HCT116 (cell line): Measurements from ENCODE around the gene TSEN34. TPM values are rescaled to one million over a fixed set of nuclear protein-coding genes. Genes with fewer than 3 reads are reported as not detected.

Experiments
- ATAC-seq: fragments of 200-7000 bp; cut with Tn5 transposase; 2 replicates; pipeline ENCODE4 v1.9.1; 2020; ENCODE audit warnings: mild to moderate bottlenecking, moderate library complexity
- BruUV-seq: library from RNA; stranded (reverse); fragments of 400-500 nt; replicated peaks from 2 replicates; lab custom pipeline; 2021; lab: Mats Ljungman, UMichigan
- CTCF ChIA-PET: fragments of 300-600 bp; sonication (Branson Sonifier 250); formaldehyde crosslinking; loops from one replicate; lab custom pipeline; 2021; ENCODE audit warnings: antibody characterized with exemption; lab: Charles Lee
- POLR2A ChIA-PET: fragments of 300-600, 350-600 bp; sonication (Branson Sonifier 250); formaldehyde crosslinking; loops from one replicate; lab custom pipeline; 2021; ENCODE audit warnings: antibody characterized with exemption; lab: Charles Lee
- RAD21 ChIA-PET, 2 experiments: fragments of 300-600 bp; sonication (Branson Sonifier 250); formaldehyde crosslinking; loops; one replicate each; lab custom pipeline; 2023; ENCODE audit warnings: low total read pairs in 2 of 2; ENCODE audit not compliant: uncharacterized antibody in 2 of 2, unreplicated experiment in 2 of 2, low non-redundant PET in 1 of 2; lab: Charles Lee
- DNase-seq: peaks from one replicate; pipeline ENCODE4 v3.0.0-alpha.2; 2010; ENCODE audit warnings: low read depth, low spot score
- H2AFZ ChIP-seq: fragments of 200-600 bp; shearing (Covaris generic), sonication (generic); 2 replicates; pipeline ENCODE4 v1.6.1; 2017; ENCODE audit warnings: low read depth, mixed run types, mixed read lengths, antibody characterized with exemption, low read length; ENCODE audit not compliant: poor library complexity, severe bottlenecking
- H3K27ac ChIP-seq: 2 replicates; pipeline ENCODE4 v1.5.1; 2012; ENCODE audit warnings: low read depth, low read length
- H3K27me3 ChIP-seq: fragments of 200-600 bp; sonication (generic); 2 replicates; pipeline ENCODE4 v1.6.1; 2016; ENCODE audit warnings: mixed run types, low read length, mixed read lengths; ENCODE audit not compliant: insufficient read depth
- H3K36me3 ChIP-seq, 2 experiments: fragments of 200-500 bp in 1 of 2; fragments of 200-600 bp in 1 of 2; sonication (Bioruptor generic) in 1 of 2; sonication (generic) in 1 of 2; 2 replicates each; pipeline versions ENCODE4 v1.5.1 to v1.6.1; 2014 to 2016; ENCODE audit warnings: low read length in 2 of 2, inconsistent platforms in 1 of 2, mixed read lengths in 1 of 2, mixed run types in 1 of 2; ENCODE audit not compliant: insufficient read depth in 2 of 2, control insufficient read depth in 1 of 2
- H3K4me1 ChIP-seq, 2 experiments: fragments of 200-600 bp in 1 of 2; sonication (generic) in 1 of 2; 2 replicates each; pipeline versions ENCODE4 v1.5.1 to v1.6.1; 2012 to 2017; ENCODE audit warnings: low read length in 2 of 2, inconsistent platforms in 1 of 2, mild to moderate bottlenecking in 1 of 2, mixed read lengths in 1 of 2, mixed run types in 1 of 2, moderate library complexity in 1 of 2; ENCODE audit not compliant: insufficient read depth in 2 of 2, control insufficient read depth in 1 of 2
- H3K4me2 ChIP-seq: fragments of 200-600 bp; sonication (generic); 2 replicates; pipeline ENCODE4 v1.6.1; 2017; ENCODE audit warnings: mixed run types, low read length, mixed read lengths
- H3K4me3 ChIP-seq, 2 experiments: fragments of 200-600 bp in 1 of 2; sonication (generic) in 1 of 2; replicated peaks in 1 of 2; 2 replicates each; pipeline ENCODE4 v1.5.1; 2011 to 2016; ENCODE audit warnings: low read length in 2 of 2, control low read depth in 1 of 2, low read depth in 1 of 2, mild to moderate bottlenecking in 1 of 2, mixed read lengths in 1 of 2, mixed run types in 1 of 2
- H3K79me2 ChIP-seq: fragments of 200-600 bp; sonication (generic); 2 replicates; pipeline ENCODE4 v1.6.1; 2017; ENCODE audit warnings: mild to moderate bottlenecking, mixed run types, low read length, moderate library complexity, mixed read lengths; ENCODE audit not compliant: insufficient read depth
- H3K9ac ChIP-seq: fragments of 200-600 bp; sonication (generic); 2 replicates; pipeline ENCODE4 v1.6.1; 2016; ENCODE audit warnings: low read length, mixed read lengths
- H3K9me2 ChIP-seq: fragments of 200-600 bp; sonication (generic), shearing (Covaris generic); 2 replicates; pipeline ENCODE4 v1.6.1; 2017; ENCODE audit warnings: mixed run types, mild to moderate bottlenecking, moderate library complexity; ENCODE audit not compliant: insufficient read depth
- H3K9me3 ChIP-seq, 2 experiments: fragments of 200-500 bp in 1 of 2; fragments of 200-600 bp in 1 of 2; sonication (Bioruptor generic) in 1 of 2; sonication (generic) in 1 of 2; 2 replicates each; pipeline ENCODE4 v1.6.1; 2014 to 2017; ENCODE audit warnings: low read length in 2 of 2, mixed read lengths in 2 of 2, inconsistent platforms in 1 of 2, low read depth in 1 of 2, mild to moderate bottlenecking in 1 of 2, mixed run types in 1 of 2, moderate library complexity in 1 of 2; ENCODE audit not compliant: control insufficient read depth in 1 of 2, insufficient read depth in 1 of 2
- H4K20me1 ChIP-seq: fragments of 200-600 bp; sonication (generic), shearing (Covaris generic); 2 replicates; pipeline ENCODE4 v1.6.1; 2017; ENCODE audit warnings: mixed run types, mild to moderate bottlenecking, moderate library complexity; ENCODE audit not compliant: insufficient read depth
- CEBPB ChIP-seq: IDR thresholded peaks from 2 replicates; pipeline ENCODE4 v1.6.1; 2012; ENCODE audit warnings: low read depth
- ELF1 ChIP-seq: IDR thresholded peaks from 2 replicates; pipeline ENCODE4 v1.6.1; 2012; ENCODE audit warnings: low read depth, borderline replicate concordance
- SIN3A ChIP-seq: IDR thresholded peaks from 2 replicates; pipeline ENCODE4 v1.6.1; 2012; ENCODE audit warnings: low read depth
- TCF7L2 ChIP-seq: IDR thresholded peaks from 2 replicates; pipeline ENCODE4 v1.7.0; 2011; ENCODE audit warnings: borderline replicate concordance, inconsistent platforms; ENCODE audit not compliant: insufficient read depth, insufficient read length; ENCODE audit errors: extremely low read depth
- YY1 ChIP-seq: IDR thresholded peaks from 2 replicates; pipeline ENCODE4 v1.6.1; 2011; ENCODE audit warnings: low read length, low read depth, moderate library complexity, mild to moderate bottlenecking; ENCODE audit not compliant: insufficient replicate concordance; ENCODE audit errors: extremely low read depth
- ZFX ChIP-seq: fragments of 450-650 bp; IDR thresholded peaks from 2 replicates; pipeline ENCODE4 v1.6.1; 2017
- ZNF274 ChIP-seq: fragments of 200-500 bp; sonication (Bioruptor generic); IDR thresholded peaks from 2 replicates; pipeline ENCODE4 v1.6.1; 2014; ENCODE audit warnings: mild to moderate bottlenecking, low read depth, low read length, inconsistent platforms
- intact Hi-C: fragments of 100-400 bp; cut with micrococcal nuclease; formaldehyde crosslinking; loops from 2 replicates; pipeline ENCODE4 v1.10.0; 2022
- total RNA-seq: library from RNA; stranded (reverse); gene quantifications from one replicate; pipeline ENCODE4 v1.2.1, GENCODE V29; 2021; ENCODE audit not compliant: unreplicated experiment

TSEN34 gene
- total RNA-seq, 1 experiment from 2014 or later, result 99.9 TPM

- TF ChIP-seq YY1 (no peak), SIN3A (peak; percentile 89), ZFX (no peak), CEBPB (no peak), ELF1 (peak; percentile 81; the same call in 1 of the 2 replicates), ZNF274 (no peak)
Observed at GRCh38 chr19:54159352-54160181, 31.5 kb upstream of the TSEN34 start, which contains the start of gene LENG1 (continued).

- intact Hi-C loops, result no loop called here
- ChIA-PET CTCF (interaction anchor here (1.0 kb wide), 1 partner anchor 8 kb away, joined by 6 read pairs; no protein-coding TSS in a partner anchor), RAD21 (no interaction called here), POLR2A (interaction anchor here (1.2 to 1.6 kb wide), 3 partner anchors 9 to 40 kb away, joined by 3 to 8 read pairs (median 4); partner anchors contain the start of genes MBOAT7, RPS9 and TSEN34)
- Histone ChIP-seq H3K27me3 (no peaks in the 10 kb centered on the region), H2AFZ (no peak overlapping the region), H3K4me3 (peak overlapping the region; percentile 82 to 84), H3K36me3 (peaks cover 16% of the 10 kb centered on the region in 2 experiments; a peak in 3 of 4 replicates), H4K20me1 (no peaks in the 10 kb centered on the region), H3K9me2 (no peaks in the 10 kb centered on the region), H3K9ac (peak overlapping the region; percentile 91), H3K4me2 (peak overlapping the region; percentile 96), H3K4me1 (peaks cover 26 to 50% of the 10 kb centered on the region in 2 experiments), H3K79me2 (peaks cover 8% of the 10 kb centered on the region), H3K27ac (peak overlapping the region; percentile 69), H3K9me3 (no peaks in the 10 kb centered on the region)
- ATAC-seq (peak; percentile 4), DNase-seq (no peak)
- BruUV-seq, result TSS peak; percentile 73
- TF ChIP-seq TCF7L2, result no peak
- TF ChIP-seq ZFX, result peak; percentile 22; the same call in 1 of the 2 replicates
Observed at GRCh38 chr19:54160182-54160811, 30.8 kb upstream of the TSEN34 start.
